Natural killer cell (primary cell): ENCODE data around the gene USP9X. TPM values are rescaled to one million over a fixed set of nuclear protein-coding genes. Genes with fewer than 3 reads are reported as not detected.
A peak's percentile ranks its signal among the peaks of the same experiment; 100 is the strongest.

Source experiments
- ATAC-seq, 3 donors: fragments of 150-1000 bp in 2 of 3; fragments of 200-7000 bp in 1 of 3; cut with Tn5 transposase; 1 replicate in 1 of 3; 2 replicates in 2 of 3; pipeline ENCODE4 v1.10.0; 2021; ENCODE audit warnings: mild to moderate bottlenecking in 2 of 3, moderate library complexity in 2 of 3
- DNase-seq, 2 donors: peaks; one replicate each; pipeline versions ENCODE4 v3.0.0 to v3.0.0-alpha.2; 2013 to 2021; ENCODE audit warnings: mixed read lengths in 1 of 2
- H3K27ac ChIP-seq: one replicate; pipeline ENCODE4 v1.5.1; 2013; ENCODE audit warnings: mild to moderate bottlenecking, low read length
- H3K27me3 ChIP-seq: one replicate; pipeline ENCODE4 v1.6.1; 2013; ENCODE audit warnings: low read length; ENCODE audit not compliant: control insufficient read depth, insufficient read depth
- H3K36me3 ChIP-seq: one replicate; pipeline ENCODE4 v1.6.1; 2013; ENCODE audit warnings: low read length; ENCODE audit not compliant: control insufficient read depth, insufficient read depth
- H3K4me1 ChIP-seq: one replicate; pipeline ENCODE4 v1.6.1; 2013; ENCODE audit warnings: low read length; ENCODE audit not compliant: control insufficient read depth, insufficient read depth
- H3K4me3 ChIP-seq: one replicate; pipeline ENCODE4 v1.5.1; 2013; ENCODE audit warnings: low read length
- H3K9me3 ChIP-seq: one replicate; pipeline ENCODE4 v1.6.1; 2013; ENCODE audit warnings: low read length; ENCODE audit not compliant: control insufficient read depth, insufficient read depth
- H3K27ac Mint-ChIP-seq, 2 donors: one replicate each; pipeline ENCODE4 v1.8.0; 2022; ENCODE audit warnings: mild to moderate bottlenecking in 2 of 2, mixed read lengths in 2 of 2, moderate library complexity in 1 of 2
- H3K27me3 Mint-ChIP-seq, 2 donors: one replicate each; pipeline ENCODE4 v1.8.0; 2022; ENCODE audit warnings: low read depth in 2 of 2, mixed read lengths in 2 of 2
- H3K36me3 Mint-ChIP-seq: one replicate; pipeline ENCODE4 v1.8.0; 2022; ENCODE audit warnings: mixed read lengths
- H3K4me1 Mint-ChIP-seq, 2 donors: one replicate each; pipeline ENCODE4 v1.8.0; 2022; ENCODE audit warnings: mixed read lengths in 2 of 2
- H3K4me3 Mint-ChIP-seq: one replicate; pipeline ENCODE4 v1.8.0; 2022; ENCODE audit warnings: mild to moderate bottlenecking, moderate library complexity, mixed read lengths
- H3K9me3 Mint-ChIP-seq, 2 donors: one replicate each; pipeline ENCODE4 v1.8.0; 2022; ENCODE audit warnings: mixed read lengths in 2 of 2
- WGBS: methylation state at CpG from one replicate; pipeline ENCODE4 v1.1.7; 2013; ENCODE audit warnings: missing lambda C conversion rate; ENCODE audit not compliant: insufficient coverage; 5-methylcytosine and 5-hydroxymethylcytosine counted together
- intact Hi-C: fragments of 100-400 bp; cut with micrococcal nuclease; formaldehyde crosslinking; loops from one replicate; pipeline ENCODE4 v1.14.2; 2022
- total RNA-seq, 4 donors: library from RNA; stranded (reverse); fragments of 120-200 nt in 1 of 4; gene quantifications; one replicate each; pipeline versions ENCODE4 v1.2.3 to v1.2.4, GENCODE V29; 2013 to 2022
- TF ChIP-seq, protein P1 (sequence below): fragments of 200-600 bp; IDR thresholded peaks from one replicate; pipeline ENCODE4 v1.8.0; 2022; ENCODE audit warnings: antibody characterized with exemption

The USP9X gene, protein sequence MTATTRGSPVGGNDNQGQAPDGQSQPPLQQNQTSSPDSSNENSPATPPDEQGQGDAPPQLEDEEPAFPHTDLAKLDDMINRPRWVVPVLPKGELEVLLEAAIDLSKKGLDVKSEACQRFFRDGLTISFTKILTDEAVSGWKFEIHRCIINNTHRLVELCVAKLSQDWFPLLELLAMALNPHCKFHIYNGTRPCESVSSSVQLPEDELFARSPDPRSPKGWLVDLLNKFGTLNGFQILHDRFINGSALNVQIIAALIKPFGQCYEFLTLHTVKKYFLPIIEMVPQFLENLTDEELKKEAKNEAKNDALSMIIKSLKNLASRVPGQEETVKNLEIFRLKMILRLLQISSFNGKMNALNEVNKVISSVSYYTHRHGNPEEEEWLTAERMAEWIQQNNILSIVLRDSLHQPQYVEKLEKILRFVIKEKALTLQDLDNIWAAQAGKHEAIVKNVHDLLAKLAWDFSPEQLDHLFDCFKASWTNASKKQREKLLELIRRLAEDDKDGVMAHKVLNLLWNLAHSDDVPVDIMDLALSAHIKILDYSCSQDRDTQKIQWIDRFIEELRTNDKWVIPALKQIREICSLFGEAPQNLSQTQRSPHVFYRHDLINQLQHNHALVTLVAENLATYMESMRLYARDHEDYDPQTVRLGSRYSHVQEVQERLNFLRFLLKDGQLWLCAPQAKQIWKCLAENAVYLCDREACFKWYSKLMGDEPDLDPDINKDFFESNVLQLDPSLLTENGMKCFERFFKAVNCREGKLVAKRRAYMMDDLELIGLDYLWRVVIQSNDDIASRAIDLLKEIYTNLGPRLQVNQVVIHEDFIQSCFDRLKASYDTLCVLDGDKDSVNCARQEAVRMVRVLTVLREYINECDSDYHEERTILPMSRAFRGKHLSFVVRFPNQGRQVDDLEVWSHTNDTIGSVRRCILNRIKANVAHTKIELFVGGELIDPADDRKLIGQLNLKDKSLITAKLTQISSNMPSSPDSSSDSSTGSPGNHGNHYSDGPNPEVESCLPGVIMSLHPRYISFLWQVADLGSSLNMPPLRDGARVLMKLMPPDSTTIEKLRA (N-terminal part only)
- 10 to 100 TPM; 76.3 to 87.4 (median 81.9) TPM for total RNA-seq
- 87.5 TPM for total RNA-seq (2013)

DNA sequence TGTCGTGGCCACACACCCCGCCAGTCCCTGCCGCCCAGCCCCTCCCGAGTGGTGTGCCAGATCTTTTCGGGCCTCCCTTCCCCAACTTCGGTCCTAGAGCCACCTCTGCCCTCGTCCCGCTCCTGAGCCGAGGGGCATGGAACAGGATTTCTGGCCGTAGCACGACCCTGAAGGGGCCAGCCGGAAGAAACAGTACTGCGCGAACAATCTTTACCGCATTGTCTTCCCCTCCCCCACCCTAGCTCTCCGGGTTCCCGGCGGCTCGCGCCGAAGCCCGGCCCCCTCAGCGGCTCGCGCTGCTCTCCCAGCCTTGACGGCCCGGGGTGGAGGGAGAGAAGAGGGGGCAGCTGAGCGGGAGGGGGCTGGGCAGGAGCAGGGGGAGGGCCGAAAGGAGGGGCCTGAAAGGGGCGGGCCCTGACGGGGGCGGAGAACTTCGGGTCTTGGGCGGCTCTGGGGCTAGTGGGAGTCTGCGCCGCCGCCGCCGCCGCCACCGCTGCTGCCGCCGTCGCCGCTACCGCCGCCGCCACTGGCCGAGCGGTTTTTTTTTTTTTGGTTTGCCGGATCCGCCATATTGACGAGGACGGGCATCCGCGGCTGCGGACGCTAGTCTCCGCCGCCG lies at the start of gene USP9X:
TSS of gene USP9X (plus strand) at position 553 of the 619 bp plus-strand sequence. CDS start 38,184 bp downstream, outside the sequence.
- intact Hi-C loops = loop anchor here (2.0 to 10.0 kb wide), 4 partner anchors 32 to 440 kb away; partner anchors contain the start of genes CXorf38, DDX3X and MED14
- peaks cover 0 to 13% of the 10 kb centered on the region in 2 donors for H3K27me3 Mint-ChIP-seq
- DNase-seq (peak; percentile 79 to 90), ATAC-seq (peak; percentile 68 to 85 (median 69))
- H3K9me3 Mint-ChIP-seq = no peaks in the 10 kb centered on the region
- peaks cover 15 to 51% of the 10 kb centered on the region in 2 donors for H3K4me1 Mint-ChIP-seq
- Histone ChIP-seq H3K9me3 (no peaks in the 10 kb centered on the region), H3K27ac (peak within 1 kb of the TSS; percentile 100), H3K36me3 (no peaks in the 10 kb centered on the region), H3K27me3 (no peaks in the 10 kb centered on the region), H3K4me3 (peak within 1 kb of the TSS; percentile 96), H3K4me1 (peaks cover 9% of the 10 kb centered on the region)
- WGBS = 0% methylated on average over 50 of the region's 61 CpGs
- peak within 1 kb of the TSS; percentile 95 to 97 for H3K27ac Mint-ChIP-seq
- H3K36me3 Mint-ChIP-seq = no peaks in the 10 kb centered on the region
- H3K4me3 Mint-ChIP-seq = peak within 1 kb of the TSS; percentile 93
- TF ChIP-seq, protein P1, sequence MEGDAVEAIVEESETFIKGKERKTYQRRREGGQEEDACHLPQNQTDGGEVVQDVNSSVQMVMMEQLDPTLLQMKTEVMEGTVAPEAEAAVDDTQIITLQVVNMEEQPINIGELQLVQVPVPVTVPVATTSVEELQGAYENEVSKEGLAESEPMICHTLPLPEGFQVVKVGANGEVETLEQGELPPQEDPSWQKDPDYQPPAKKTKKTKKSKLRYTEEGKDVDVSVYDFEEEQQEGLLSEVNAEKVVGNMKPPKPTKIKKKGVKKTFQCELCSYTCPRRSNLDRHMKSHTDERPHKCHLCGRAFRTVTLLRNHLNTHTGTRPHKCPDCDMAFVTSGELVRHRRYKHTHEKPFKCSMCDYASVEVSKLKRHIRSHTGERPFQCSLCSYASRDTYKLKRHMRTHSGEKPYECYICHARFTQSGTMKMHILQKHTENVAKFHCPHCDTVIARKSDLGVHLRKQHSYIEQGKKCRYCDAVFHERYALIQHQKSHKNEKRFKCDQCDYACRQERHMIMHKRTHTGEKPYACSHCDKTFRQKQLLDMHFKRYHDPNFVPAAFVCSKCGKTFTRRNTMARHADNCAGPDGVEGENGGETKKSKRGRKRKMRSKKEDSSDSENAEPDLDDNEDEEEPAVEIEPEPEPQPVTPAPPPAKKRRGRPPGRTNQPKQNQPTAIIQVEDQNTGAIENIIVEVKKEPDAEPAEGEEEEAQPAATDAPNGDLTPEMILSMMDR = no peak

DNA sequence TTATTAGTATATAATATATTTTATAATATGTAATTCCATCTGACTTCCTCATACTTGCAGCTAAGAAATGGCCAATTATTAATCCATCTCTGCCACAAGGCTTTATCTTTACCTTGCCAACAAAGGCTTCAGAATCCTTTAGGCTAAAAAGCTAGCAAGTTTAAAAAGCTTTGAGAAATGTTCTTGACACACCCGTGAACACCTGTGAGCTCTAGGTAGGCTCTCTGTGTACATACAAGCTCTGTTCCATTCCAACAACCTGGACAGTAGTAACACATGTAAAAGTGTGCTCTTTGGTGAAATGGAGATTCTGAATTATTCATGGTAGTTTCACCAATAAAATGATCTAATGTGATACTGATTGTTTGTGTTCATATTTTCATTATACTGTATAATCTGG lies 49.7 kb upstream of the USP9X start:
- Histone ChIP-seq H3K4me1 (no peaks in the 10 kb centered on the region), H3K36me3 (no peaks in the 10 kb centered on the region), H3K9me3 (no peaks in the 10 kb centered on the region), H3K27ac (no peak overlapping the region), H3K27me3 (no peaks in the 10 kb centered on the region), H3K4me3 (no peak overlapping the region)
- intact Hi-C loops = no loop called here
- ATAC-seq (no peak), DNase-seq (no peak)
- no peaks in the 10 kb centered on the region for H3K9me3 Mint-ChIP-seq
- H3K4me1 Mint-ChIP-seq = no peaks in the 10 kb centered on the region
- no peak overlapping the region for H3K27ac Mint-ChIP-seq
- no peaks in the 10 kb centered on the region for H3K36me3 Mint-ChIP-seq
- TF ChIP-seq, protein P1 = no peak
- H3K27me3 Mint-ChIP-seq = peaks cover 0 to 14% of the 10 kb centered on the region in 2 donors
- 100% methylated on average over 1 of the region's 1 CpG for WGBS
- H3K4me3 Mint-ChIP-seq = no peak overlapping the region

DNA sequence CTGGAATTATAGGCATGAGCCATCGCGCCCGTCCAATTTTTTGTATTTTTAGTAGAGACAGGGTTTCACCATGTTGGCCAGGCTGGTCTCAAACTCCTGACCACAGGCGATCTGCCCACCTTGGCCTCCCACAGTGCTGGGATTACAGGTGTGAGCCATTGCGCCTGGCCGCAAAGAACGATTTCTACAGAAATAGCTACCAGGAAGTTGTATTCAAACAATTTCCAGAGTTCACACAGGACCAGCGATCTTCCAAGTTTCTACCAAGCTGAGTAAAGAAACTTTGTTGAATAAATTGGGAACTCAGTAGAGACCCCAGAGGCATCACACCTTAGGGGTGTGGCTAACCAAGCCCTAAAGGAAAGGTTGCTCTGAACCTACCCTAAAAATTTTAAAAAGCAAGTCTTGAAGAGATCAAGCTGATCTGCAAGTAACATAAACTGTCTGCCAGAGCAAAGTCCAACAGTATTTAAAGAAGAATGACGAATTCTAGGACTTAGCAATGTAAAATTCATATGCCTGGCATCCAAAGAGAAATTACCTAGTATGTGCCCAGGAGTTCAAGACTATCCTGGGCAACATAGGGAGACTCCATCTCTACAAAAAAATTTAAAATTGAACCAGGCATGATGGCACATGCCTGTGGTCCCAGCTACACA lies 48.4 kb upstream of the USP9X start:
- no peaks in the 10 kb centered on the region for H3K36me3 ChIP-seq
- Mint-ChIP-seq H3K36me3 (no peaks in the 10 kb centered on the region), H3K4me3 (no peak overlapping the region), H3K27ac (no peak overlapping the region), H3K4me1 (no peaks in the 10 kb centered on the region), H3K9me3 (no peaks in the 10 kb centered on the region), H3K27me3 (peaks cover 0 to 8% of the 10 kb centered on the region in 2 donors)
- no peak overlapping the region for H3K27ac ChIP-seq
- 95% methylated on average over 9 of the region's 9 CpGs for WGBS
- ATAC-seq (no peak), DNase-seq (no peak)
- H3K27me3 ChIP-seq = no peaks in the 10 kb centered on the region
- H3K4me1 ChIP-seq = no peaks in the 10 kb centered on the region
- TF ChIP-seq, protein P1 = no peak
- intact Hi-C loops = no loop called here
- H3K9me3 ChIP-seq = no peaks in the 10 kb centered on the region
- no peak overlapping the region for H3K4me3 ChIP-seq
